ENCODE results near the gene CACNG8. TPM values are rescaled to one million over a fixed set of nuclear protein-coding genes. Genes with fewer than 3 reads are reported as not detected.

CACNG8 gene
- polyA plus RNA-seq, 1 donor (not counting 4 experiments of a cell fraction or from before 2014, with no cell fraction given) = not detected

GRCh38 chr19:53960886-53961285 lies 1.9 kb upstream of the CACNG8 start:
- Histone ChIP-seq H3K4me2 (ENCODE audit: control insufficient read depth, extremely low read depth, insufficient read depth, low read depth, low read length) (no peak overlapping the region), H3K79me2 (ENCODE audit: control insufficient read depth, insufficient read depth, low read length) (no peaks in the 10 kb centered on the region)

GRCh38 chr19:53961523-53962356 lies 997 bp upstream of the CACNG8 start:
- no peak for DNase-seq (ENCODE audit: low read depth, low spot score)

More at GRCh38 chr19:53960886-53961285, 1.9 kb upstream of the CACNG8 start:
- no peak overlapping the region for H3K27ac ChIP-seq (ENCODE audit: control insufficient read depth, insufficient read depth, low read length)
- no peaks in the 10 kb centered on the region for H3K36me3 ChIP-seq (ENCODE audit: control insufficient read depth in 2 of 2, extremely low read depth in 1 of 2, insufficient read depth in 2 of 2, low read length in 2 of 2)
- no peak for FAIRE-seq
- H3K27me3 ChIP-seq (ENCODE audit: control insufficient read depth, extremely low read depth, insufficient read depth, low read length) = peaks cover 61% of the 10 kb centered on the region
- no peaks in the 10 kb centered on the region for H3K4me1 ChIP-seq (ENCODE audit: control insufficient read depth, extremely low read depth, insufficient read depth, low read length)
- H3K9me1 ChIP-seq (ENCODE audit: control insufficient read depth, extremely low read depth, insufficient read depth, low read length) = no peaks in the 10 kb centered on the region
- TF ChIP-seq CTCF (optimal IDR thresholded peaks at IDR 0.05 in 1 of 3, IDR thresholded peaks at IDR 0.05 in 1 of 3, conservative IDR thresholded peaks at IDR 0.05 in 1 of 3; ENCODE audit: extremely low read depth in 1 of 3, insufficient read depth in 2 of 3, low read length in 3 of 3) (no peak), EZH2 (IDR thresholded peaks at IDR 0.05; ENCODE audit: low read length) (no peak)
- no peaks in the 10 kb centered on the region for H4K20me1 ChIP-seq (ENCODE audit: control insufficient read depth, extremely low read depth, insufficient read depth, low read length)
- H3K4me3 ChIP-seq (ENCODE audit: control insufficient read depth in 2 of 3, extremely low read depth in 1 of 3, insufficient read depth in 2 of 3, low read depth in 1 of 3, low read length in 3 of 3) = no peak overlapping the region
- no peak for DNase-seq (ENCODE audit: low read depth, low spot score)
- no peak overlapping the region for H3K9ac ChIP-seq (ENCODE audit: control insufficient read depth, extremely low read depth, insufficient read depth, low read length)
- dilution Hi-C loops (cut with MboI; ENCODE audit: extremely low pct_ligation_motif_present, low sequenced_read_pairs) = no loop called here
- H2AFZ ChIP-seq (ENCODE audit: control insufficient read depth, low read length) = no peak overlapping the region
- H3K9me3 ChIP-seq (ENCODE audit: control insufficient read depth, low read depth, low read length) = no peaks in the 10 kb centered on the region

More at GRCh38 chr19:53961523-53962356, 997 bp upstream of the CACNG8 start:
- no peak for FAIRE-seq
- no peak overlapping the region for H3K9ac ChIP-seq (ENCODE audit: control insufficient read depth, extremely low read depth, insufficient read depth, low read length)
- H3K9me3 ChIP-seq (ENCODE audit: control insufficient read depth, low read depth, low read length) = no peaks in the 10 kb centered on the region
- dilution Hi-C loops (cut with MboI; ENCODE audit: extremely low pct_ligation_motif_present, low sequenced_read_pairs) = no loop called here
- no peak overlapping the region for H3K27ac ChIP-seq (ENCODE audit: control insufficient read depth, insufficient read depth, low read length)
- no peaks in the 10 kb centered on the region for H4K20me1 ChIP-seq (ENCODE audit: control insufficient read depth, extremely low read depth, insufficient read depth, low read length)
- H3K9me1 ChIP-seq (ENCODE audit: control insufficient read depth, extremely low read depth, insufficient read depth, low read length) = no peaks in the 10 kb centered on the region
- H2AFZ ChIP-seq (ENCODE audit: control insufficient read depth, low read length) = no peak overlapping the region
- H3K4me3 ChIP-seq (ENCODE audit: control insufficient read depth in 2 of 3, extremely low read depth in 1 of 3, insufficient read depth in 2 of 3, low read depth in 1 of 3, low read length in 3 of 3) = no peak overlapping the region
- H3K79me2 ChIP-seq (ENCODE audit: control insufficient read depth, insufficient read depth, low read length) = no peaks in the 10 kb centered on the region
- peaks cover 61% of the 10 kb centered on the region for H3K27me3 ChIP-seq (ENCODE audit: control insufficient read depth, extremely low read depth, insufficient read depth, low read length)
- no peaks in the 10 kb centered on the region for H3K36me3 ChIP-seq (ENCODE audit: control insufficient read depth in 2 of 2, extremely low read depth in 1 of 2, insufficient read depth in 2 of 2, low read length in 2 of 2)
- H3K4me2 ChIP-seq (ENCODE audit: control insufficient read depth, extremely low read depth, insufficient read depth, low read depth, low read length) = no peak overlapping the region
- H3K4me1 ChIP-seq (ENCODE audit: control insufficient read depth, extremely low read depth, insufficient read depth, low read length) = no peaks in the 10 kb centered on the region
- TF ChIP-seq CTCF (optimal IDR thresholded peaks at IDR 0.05 in 1 of 3, IDR thresholded peaks at IDR 0.05 in 1 of 3, conservative IDR thresholded peaks at IDR 0.05 in 1 of 3; ENCODE audit: extremely low read depth in 1 of 3, insufficient read depth in 2 of 3, low read length in 3 of 3) = no peak
- TF ChIP-seq EZH2 (IDR thresholded peaks at IDR 0.05; ENCODE audit: low read length) = peak; percentile 41
